Gastrocnemius medialis (tissue), 4 donors: Measurements from ENCODE around the gene HMX3.

Source experiments
- POLR2A ChIP-seq, 2 donors: fragments of 450-650 bp; IDR thresholded peaks; one replicate each; pipeline ENCODE4 v1.6.1; 2017; ENCODE audit warnings: antibody characterized with exemption in 2 of 2, mild to moderate bottlenecking in 2 of 2, moderate library complexity in 2 of 2
- TF ChIP-seq, protein P1 (sequence below), 5 experiments: fragments of 450-650 bp in 3 of 5; fragments of 200-600 bp in 2 of 5; sonication (generic) in 2 of 5; IDR thresholded peaks in 4 of 5; conservative IDR thresholded peaks in 1 of 5; 1 replicate in 4 of 5; 2 replicates in 1 of 5; pipeline ENCODE4 v1.5.1; 2016 to 2019; ENCODE audit warnings: antibody characterized with exemption in 5 of 5, mild to moderate bottlenecking in 3 of 5, moderate library complexity in 3 of 5

DNA sequence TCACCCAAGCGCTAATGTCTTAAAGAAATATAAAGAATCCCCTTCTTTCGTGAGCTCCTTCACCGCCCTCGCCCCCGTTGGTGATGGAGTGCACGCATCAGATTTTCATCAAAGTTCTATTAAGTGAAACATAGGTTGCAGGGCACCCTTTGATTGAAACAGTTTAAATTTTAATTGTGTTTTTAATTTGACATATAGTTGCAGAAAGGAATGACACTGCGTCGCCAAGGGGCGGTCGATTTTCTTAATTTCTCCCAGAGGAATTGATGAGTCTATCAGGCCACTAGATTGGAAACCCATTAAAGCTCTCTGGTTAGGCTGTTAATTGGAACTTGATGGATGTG, 8.0 kb downstream of the HMX3 start:
- no peak for TF ChIP-seq POLR2A (IDR thresholded peaks at IDR 0.05)
- TF ChIP-seq, protein P1, sequence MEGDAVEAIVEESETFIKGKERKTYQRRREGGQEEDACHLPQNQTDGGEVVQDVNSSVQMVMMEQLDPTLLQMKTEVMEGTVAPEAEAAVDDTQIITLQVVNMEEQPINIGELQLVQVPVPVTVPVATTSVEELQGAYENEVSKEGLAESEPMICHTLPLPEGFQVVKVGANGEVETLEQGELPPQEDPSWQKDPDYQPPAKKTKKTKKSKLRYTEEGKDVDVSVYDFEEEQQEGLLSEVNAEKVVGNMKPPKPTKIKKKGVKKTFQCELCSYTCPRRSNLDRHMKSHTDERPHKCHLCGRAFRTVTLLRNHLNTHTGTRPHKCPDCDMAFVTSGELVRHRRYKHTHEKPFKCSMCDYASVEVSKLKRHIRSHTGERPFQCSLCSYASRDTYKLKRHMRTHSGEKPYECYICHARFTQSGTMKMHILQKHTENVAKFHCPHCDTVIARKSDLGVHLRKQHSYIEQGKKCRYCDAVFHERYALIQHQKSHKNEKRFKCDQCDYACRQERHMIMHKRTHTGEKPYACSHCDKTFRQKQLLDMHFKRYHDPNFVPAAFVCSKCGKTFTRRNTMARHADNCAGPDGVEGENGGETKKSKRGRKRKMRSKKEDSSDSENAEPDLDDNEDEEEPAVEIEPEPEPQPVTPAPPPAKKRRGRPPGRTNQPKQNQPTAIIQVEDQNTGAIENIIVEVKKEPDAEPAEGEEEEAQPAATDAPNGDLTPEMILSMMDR (IDR thresholded peaks at IDR 0.05 in 4 of 5, conservative IDR thresholded peaks at IDR 0.05 in 1 of 5), result no peak
